HEK293T (cell line): ENCODE measurements around the gene CDPF1.

Source experiments
- ARNT ChIP-seq: fragments of 450-650 bp; IDR thresholded peaks from 2 replicates; pipeline ENCODE4 v1.6.1; 2017; ENCODE audit warnings: mild to moderate bottlenecking
- BHLHE40 ChIP-seq: fragments of 450-650 bp; IDR thresholded peaks from 2 replicates; pipeline ENCODE4 v1.6.1; 2016; ENCODE audit warnings: mild to moderate bottlenecking, moderate library complexity, borderline replicate concordance
- ELF4 ChIP-seq: fragments of 450-650 bp; IDR thresholded peaks from 2 replicates; pipeline ENCODE4 v1.6.1; 2017; ENCODE audit warnings: antibody characterized with exemption
- FOXA1 ChIP-seq: fragments of 450-650 bp; IDR thresholded peaks from 2 replicates; pipeline ENCODE4 v1.6.1; 2016; ENCODE audit warnings: mild to moderate bottlenecking
- FOXK2 ChIP-seq: fragments of 450-650 bp; IDR thresholded peaks from 2 replicates; pipeline ENCODE4 v1.6.1; 2016; ENCODE audit warnings: mild to moderate bottlenecking
- FOXM1 ChIP-seq: fragments of 450-650 bp; IDR thresholded peaks from 2 replicates; pipeline ENCODE4 v1.6.1; 2017; ENCODE audit warnings: mild to moderate bottlenecking, borderline replicate concordance
- HDGF ChIP-seq: fragments of 450-650 bp; IDR thresholded peaks from 2 replicates; pipeline ENCODE4 v1.6.1; 2017; ENCODE audit warnings: antibody characterized with exemption, borderline replicate concordance
- L3MBTL2 ChIP-seq: fragments of 450-650 bp; conservative IDR thresholded peaks from 2 replicates; pipeline ENCODE4 v1.6.1; 2016; ENCODE audit warnings: mild to moderate bottlenecking
- NFRKB ChIP-seq: fragments of 450-650 bp; IDR thresholded peaks from 2 replicates; pipeline ENCODE4 v1.6.1; 2016; ENCODE audit warnings: mild to moderate bottlenecking, moderate library complexity
- PKNOX1 ChIP-seq: fragments of 450-650 bp; IDR thresholded peaks from 2 replicates; pipeline ENCODE4 v1.6.1; 2016
- SP1 ChIP-seq: fragments of 450-650 bp; IDR thresholded peaks from 2 replicates; pipeline ENCODE4 v1.6.1; 2017
- SUZ12 ChIP-seq: fragments of 450-650 bp; IDR thresholded peaks from 2 replicates; pipeline ENCODE4 v1.6.1; 2016; ENCODE audit warnings: mild to moderate bottlenecking
- TARDBP ChIP-seq: fragments of 450-650 bp; IDR thresholded peaks from 2 replicates; pipeline ENCODE4 v1.6.1; 2016
- ZNF384 ChIP-seq: fragments of 450-650 bp; IDR thresholded peaks from 2 replicates; pipeline ENCODE4 v1.6.1; 2016

GRCh38 chr22:46262449-46263215 lies 12.5 kb upstream of the CDPF1 start:
- TF ChIP-seq FOXM1: no peak
- TF ChIP-seq FOXK2: no peak
- TF ChIP-seq SP1: no peak
- no peak for TF ChIP-seq L3MBTL2
- no peak for TF ChIP-seq BHLHE40
- no peak for TF ChIP-seq TARDBP
- no peak for TF ChIP-seq PKNOX1
- TF ChIP-seq NFRKB: no peak
- no peak for TF ChIP-seq ARNT
- no peak for TF ChIP-seq FOXA1
- no peak for TF ChIP-seq HDGF
- TF ChIP-seq ZNF384: no peak
- TF ChIP-seq SUZ12: no peak
- TF ChIP-seq ELF4: no peak
